HL-60 (cell line): ENCODE data around the gene MASP2.
"Not testable (repeated sequence)": the region's sequence is repeated elsewhere in the genome, so short reads cannot be mapped to it uniquely, and the experiment has no call there.

ENCODE experiments used
- GABPA ChIP-seq: IDR thresholded peaks from 2 replicates; pipeline ENCODE4 v1.6.1; 2012; ENCODE audit warnings: low read depth
- POLR2AphosphoS5 ChIP-seq: IDR thresholded peaks from 2 replicates; pipeline ENCODE4 v1.6.1; 2012; ENCODE audit warnings: low read depth
- SPI1 ChIP-seq: IDR thresholded peaks from 2 replicates; pipeline ENCODE4 v1.6.1; 2012; ENCODE audit warnings: low read depth, mild to moderate bottlenecking, borderline replicate concordance
- TF ChIP-seq, protein P1 (sequence below): IDR thresholded peaks from one replicate; pipeline ENCODE4 v1.5.1; 2011; ENCODE audit warnings: low read length, control low read depth, inconsistent platforms; ENCODE audit not compliant: insufficient read depth
- TF ChIP-seq, protein P2 (sequence below): IDR thresholded peaks from 2 replicates; pipeline ENCODE4 v1.6.1; 2012; ENCODE audit warnings: low read depth; ENCODE audit not compliant: insufficient replicate concordance

DNA sequence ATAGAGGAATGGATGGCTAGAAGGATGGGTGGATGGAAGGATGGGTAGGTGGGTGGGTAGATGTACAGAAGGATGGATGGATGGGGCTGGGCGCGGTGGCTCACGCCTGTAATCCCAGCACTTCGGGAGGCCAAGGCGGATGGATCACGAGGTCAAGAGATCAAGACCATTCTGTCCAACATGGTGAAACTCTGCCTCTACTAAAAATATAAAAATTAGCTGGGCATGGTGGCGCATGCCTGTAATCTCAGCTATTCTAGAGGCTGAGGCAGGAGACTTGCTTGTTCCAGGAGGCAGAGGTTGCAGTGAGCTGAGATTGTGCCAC lies 7.0 kb downstream of the MASP2 start:
- TF ChIP-seq, protein P1, sequence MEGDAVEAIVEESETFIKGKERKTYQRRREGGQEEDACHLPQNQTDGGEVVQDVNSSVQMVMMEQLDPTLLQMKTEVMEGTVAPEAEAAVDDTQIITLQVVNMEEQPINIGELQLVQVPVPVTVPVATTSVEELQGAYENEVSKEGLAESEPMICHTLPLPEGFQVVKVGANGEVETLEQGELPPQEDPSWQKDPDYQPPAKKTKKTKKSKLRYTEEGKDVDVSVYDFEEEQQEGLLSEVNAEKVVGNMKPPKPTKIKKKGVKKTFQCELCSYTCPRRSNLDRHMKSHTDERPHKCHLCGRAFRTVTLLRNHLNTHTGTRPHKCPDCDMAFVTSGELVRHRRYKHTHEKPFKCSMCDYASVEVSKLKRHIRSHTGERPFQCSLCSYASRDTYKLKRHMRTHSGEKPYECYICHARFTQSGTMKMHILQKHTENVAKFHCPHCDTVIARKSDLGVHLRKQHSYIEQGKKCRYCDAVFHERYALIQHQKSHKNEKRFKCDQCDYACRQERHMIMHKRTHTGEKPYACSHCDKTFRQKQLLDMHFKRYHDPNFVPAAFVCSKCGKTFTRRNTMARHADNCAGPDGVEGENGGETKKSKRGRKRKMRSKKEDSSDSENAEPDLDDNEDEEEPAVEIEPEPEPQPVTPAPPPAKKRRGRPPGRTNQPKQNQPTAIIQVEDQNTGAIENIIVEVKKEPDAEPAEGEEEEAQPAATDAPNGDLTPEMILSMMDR = not testable (repeated sequence)
- TF ChIP-seq GABPA, POLR2AphosphoS5, SPI1: not testable (repeated sequence)
- TF ChIP-seq, protein P2, sequence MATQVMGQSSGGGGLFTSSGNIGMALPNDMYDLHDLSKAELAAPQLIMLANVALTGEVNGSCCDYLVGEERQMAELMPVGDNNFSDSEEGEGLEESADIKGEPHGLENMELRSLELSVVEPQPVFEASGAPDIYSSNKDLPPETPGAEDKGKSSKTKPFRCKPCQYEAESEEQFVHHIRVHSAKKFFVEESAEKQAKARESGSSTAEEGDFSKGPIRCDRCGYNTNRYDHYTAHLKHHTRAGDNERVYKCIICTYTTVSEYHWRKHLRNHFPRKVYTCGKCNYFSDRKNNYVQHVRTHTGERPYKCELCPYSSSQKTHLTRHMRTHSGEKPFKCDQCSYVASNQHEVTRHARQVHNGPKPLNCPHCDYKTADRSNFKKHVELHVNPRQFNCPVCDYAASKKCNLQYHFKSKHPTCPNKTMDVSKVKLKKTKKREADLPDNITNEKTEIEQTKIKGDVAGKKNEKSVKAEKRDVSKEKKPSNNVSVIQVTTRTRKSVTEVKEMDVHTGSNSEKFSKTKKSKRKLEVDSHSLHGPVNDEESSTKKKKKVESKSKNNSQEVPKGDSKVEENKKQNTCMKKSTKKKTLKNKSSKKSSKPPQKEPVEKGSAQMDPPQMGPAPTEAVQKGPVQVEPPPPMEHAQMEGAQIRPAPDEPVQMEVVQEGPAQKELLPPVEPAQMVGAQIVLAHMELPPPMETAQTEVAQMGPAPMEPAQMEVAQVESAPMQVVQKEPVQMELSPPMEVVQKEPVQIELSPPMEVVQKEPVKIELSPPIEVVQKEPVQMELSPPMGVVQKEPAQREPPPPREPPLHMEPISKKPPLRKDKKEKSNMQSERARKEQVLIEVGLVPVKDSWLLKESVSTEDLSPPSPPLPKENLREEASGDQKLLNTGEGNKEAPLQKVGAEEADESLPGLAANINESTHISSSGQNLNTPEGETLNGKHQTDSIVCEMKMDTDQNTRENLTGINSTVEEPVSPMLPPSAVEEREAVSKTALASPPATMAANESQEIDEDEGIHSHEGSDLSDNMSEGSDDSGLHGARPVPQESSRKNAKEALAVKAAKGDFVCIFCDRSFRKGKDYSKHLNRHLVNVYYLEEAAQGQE = not testable (repeated sequence)
